Measurements from ENCODE around the gene SETBP1. TPM values are rescaled to one million over a fixed set of nuclear protein-coding genes. Genes with fewer than 3 reads are reported as not detected.

The SETBP1 gene
- total and polyA plus RNA-seq, 2 of the 8 experiments (the other 6 are each of a cell fraction or from before 2014, with no cell fraction given): 2.0 to 6.5 TPM

DNA sequence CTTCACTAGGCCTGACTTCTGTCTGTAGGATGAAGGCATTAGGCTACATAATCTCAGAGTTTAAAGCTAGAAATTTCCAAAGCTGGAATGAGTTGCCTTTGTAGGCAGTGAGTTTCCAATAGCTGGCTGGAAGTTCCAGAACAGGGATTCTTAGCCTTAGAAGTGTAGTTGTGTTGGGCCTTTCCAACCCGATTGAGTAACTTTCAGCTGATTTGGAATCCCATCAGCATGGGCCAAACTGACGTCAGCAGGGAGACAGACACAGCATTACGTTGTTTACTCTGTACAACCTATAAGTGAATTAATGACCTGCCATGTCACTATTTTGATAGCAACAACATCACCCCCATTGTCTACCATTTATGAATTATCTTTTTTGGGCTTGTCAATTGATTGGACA lies 56.9 kb downstream of the SETBP1 start:
- Histone ChIP-seq H4K5ac (ENCODE audit: insufficient read length, low read depth, low read length) (no peak overlapping the region), H3K36me3 (ENCODE audit: control insufficient read depth in 2 of 4, insufficient read depth in 4 of 4, low read length in 3 of 4) (no peaks in the 10 kb centered on the region; a peak in 1 of 8 replicates), H3K79me2 (ENCODE audit: control insufficient read depth in 1 of 2, insufficient read depth in 2 of 2, low read length in 2 of 2) (no peaks in the 10 kb centered on the region), H3K9ac (replicated peaks in 1 of 4; ENCODE audit: extremely low read depth in 1 of 4, low read depth in 3 of 4, low read length in 3 of 4) (no peak overlapping the region), H3K23ac (ENCODE audit: insufficient read length) (no peak overlapping the region), H3K9me3 (ENCODE audit: insufficient read depth in 2 of 2, low read depth in 1 of 2, low read length in 1 of 2) (no peaks in the 10 kb centered on the region), H3K4ac (replicated peaks; ENCODE audit: insufficient read length, low read depth, low read length) (no peak overlapping the region), H2AFZ (ENCODE audit: low read length) (no peak overlapping the region), H3K18ac (ENCODE audit: extremely low read depth, low read length) (no peak overlapping the region), H4K91ac (replicated peaks; ENCODE audit: insufficient read length, low read length) (no peak overlapping the region), H3K27me3 (replicated peaks in 1 of 4; ENCODE audit: control insufficient read depth in 3 of 4, extremely low read depth in 1 of 4, insufficient read depth in 3 of 4, low read length in 3 of 4) (no peaks in the 10 kb centered on the region), H3K56ac (replicated peaks; ENCODE audit: insufficient read length, low read depth, low read length) (no peak overlapping the region), H2BK15ac (ENCODE audit: low read length) (no peak overlapping the region), H3K14ac (ENCODE audit: insufficient read length) (no peak overlapping the region), H4K8ac (ENCODE audit: extremely low read depth, insufficient read depth, low read length) (no peak overlapping the region), H3K4me2 (ENCODE audit: insufficient read depth in 1 of 2, low read depth in 2 of 2, low read length in 2 of 2) (no peak overlapping the region), H3K27ac (ENCODE audit: low read depth, low read length) (no peak overlapping the region), H3K4me3 (ENCODE audit: extremely low read depth in 1 of 4, insufficient read depth in 2 of 4, low read depth in 3 of 4, low read length in 4 of 4) (no peak overlapping the region), H3K79me1 (ENCODE audit: low read depth, low read length) (no peaks in the 10 kb centered on the region), H2AK5ac (ENCODE audit: low read depth, low read length) (no peak overlapping the region), H4K20me1 (replicated peaks in 1 of 2; ENCODE audit: control insufficient read depth in 1 of 2, insufficient read depth in 2 of 2, low read length in 2 of 2) (no peaks in the 10 kb centered on the region), H2BK120ac (replicated peaks; ENCODE audit: low read depth, low read length) (no peak overlapping the region), H2BK5ac (ENCODE audit: low read depth, low read length) (no peak overlapping the region), H3K23me2 (ENCODE audit: low read depth, low read length) (no peaks in the 10 kb centered on the region), H2BK20ac (ENCODE audit: low read length) (no peak overlapping the region), H3K4me1 (replicated peaks in 1 of 4; ENCODE audit: control insufficient read depth in 3 of 4, insufficient read depth in 4 of 4, low read length in 3 of 4) (peaks cover 0 to 13% (median 1%) of the 10 kb centered on the region in 4 experiments; a peak in 2 of 7 replicates), H2BK12ac (ENCODE audit: low read depth, low read length) (no peak overlapping the region)
- no peak for DNase-seq (ENCODE audit: low read depth in 1 of 2, low spot score in 2 of 2)
- no peak for TF ChIP-seq BRCA1 (IDR thresholded peaks at IDR 0.05; ENCODE audit: low read depth, low read length)
- TF ChIP-seq, protein P1, sequence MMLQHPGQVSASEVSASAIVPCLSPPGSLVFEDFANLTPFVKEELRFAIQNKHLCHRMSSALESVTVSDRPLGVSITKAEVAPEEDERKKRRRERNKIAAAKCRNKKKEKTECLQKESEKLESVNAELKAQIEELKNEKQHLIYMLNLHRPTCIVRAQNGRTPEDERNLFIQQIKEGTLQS (IDR thresholded peaks at IDR 0.05; ENCODE audit: insufficient read depth, low read depth, low read length): no peak
- TF ChIP-seq BACH1 (IDR thresholded peaks at IDR 0.05; ENCODE audit: low read length): no peak
- no peak for TF ChIP-seq CBX5 (IDR thresholded peaks at IDR 0.05; ENCODE audit: low read depth, low read length)
- no peak for TF ChIP-seq SIX5 (IDR thresholded peaks at IDR 0.05; ENCODE audit: low read depth, low read length)
- no peak for TF ChIP-seq CHD2 (IDR thresholded peaks at IDR 0.05; ENCODE audit: low read length)
- TF ChIP-seq, protein P2, sequence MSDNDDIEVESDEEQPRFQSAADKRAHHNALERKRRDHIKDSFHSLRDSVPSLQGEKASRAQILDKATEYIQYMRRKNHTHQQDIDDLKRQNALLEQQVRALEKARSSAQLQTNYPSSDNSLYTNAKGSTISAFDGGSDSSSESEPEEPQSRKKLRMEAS (IDR thresholded peaks at IDR 0.05): no peak
- TF ChIP-seq, protein P3, sequence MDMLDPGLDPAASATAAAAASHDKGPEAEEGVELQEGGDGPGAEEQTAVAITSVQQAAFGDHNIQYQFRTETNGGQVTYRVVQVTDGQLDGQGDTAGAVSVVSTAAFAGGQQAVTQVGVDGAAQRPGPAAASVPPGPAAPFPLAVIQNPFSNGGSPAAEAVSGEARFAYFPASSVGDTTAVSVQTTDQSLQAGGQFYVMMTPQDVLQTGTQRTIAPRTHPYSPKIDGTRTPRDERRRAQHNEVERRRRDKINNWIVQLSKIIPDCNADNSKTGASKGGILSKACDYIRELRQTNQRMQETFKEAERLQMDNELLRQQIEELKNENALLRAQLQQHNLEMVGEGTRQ (IDR thresholded peaks at IDR 0.05; ENCODE audit: low read length): no peak
- no peak for TF ChIP-seq GABPA (IDR thresholded peaks at IDR 0.05; ENCODE audit: borderline replicate concordance, insufficient read depth, low read length)
- no peak for TF ChIP-seq CEBPB (IDR thresholded peaks at IDR 0.05; ENCODE audit: low read depth, low read length)
- no peak for TF ChIP-seq EGR1 (IDR thresholded peaks at IDR 0.05; ENCODE audit: borderline replicate concordance, low read depth, low read length)
- FAIRE-seq: no peak
- ChIA-PET POLR2A (ENCODE audit: partially characterized antibody) (no interaction called here), CTCF (ENCODE audit: partially characterized antibody) (interaction anchor here (0.9 kb wide), 1 partner anchor 80 kb away, joined by 3 read pairs; no protein-coding TSS in a partner anchor)
- 92% methylated on average over 3 of the region's 3 CpGs; no CpG with 5 or more reads in 1 of the 2 experiments for WGBS, 2 experiments (ENCODE audit: extremely low coverage in 1 of 2, insufficient coverage in 1 of 2, insufficient read length in 1 of 2, insufficient replicate concordance in 2 of 2, low coverage in 1 of 2, low lambda C conversion rate in 2 of 2, missing lambda C conversion rate in 1 of 2)

Measured in H1 (cell line).